BE2C (cell line): ENCODE data around the gene LSS.

Source experiments
- DNase-seq: peaks from one replicate; pipeline ENCODE4 v3.0.0-alpha.2; 2020
- H3K27me3 ChIP-seq: fragments of 250-450 bp; sonication (Bioruptor Pico); 2 replicates; pipeline ENCODE4 v1.5.1; 2020; ENCODE audit warnings: mild to moderate bottlenecking
- H3K36me3 ChIP-seq: fragments of 250-450 bp; sonication (Bioruptor Pico); 2 replicates; pipeline ENCODE4 v1.5.1; 2020; ENCODE audit warnings: mild to moderate bottlenecking
- H3K4me1 ChIP-seq: fragments of 250-450 bp; sonication (Bioruptor Pico); 2 replicates; pipeline ENCODE4 v1.5.1; 2020
- H3K4me3 ChIP-seq: 2 replicates; pipeline ENCODE4 v1.5.1; 2011; ENCODE audit warnings: low read depth, low read length
- H3K9me3 ChIP-seq: fragments of 250-450 bp; sonication (Bioruptor Pico); 2 replicates; pipeline ENCODE4 v1.5.1; 2020
- TF ChIP-seq, protein P1 (sequence below): IDR thresholded peaks from 2 replicates; pipeline ENCODE4 v1.5.1; 2012; ENCODE audit warnings: mild to moderate bottlenecking, low read depth, low read length

Gene LSS

DNA sequence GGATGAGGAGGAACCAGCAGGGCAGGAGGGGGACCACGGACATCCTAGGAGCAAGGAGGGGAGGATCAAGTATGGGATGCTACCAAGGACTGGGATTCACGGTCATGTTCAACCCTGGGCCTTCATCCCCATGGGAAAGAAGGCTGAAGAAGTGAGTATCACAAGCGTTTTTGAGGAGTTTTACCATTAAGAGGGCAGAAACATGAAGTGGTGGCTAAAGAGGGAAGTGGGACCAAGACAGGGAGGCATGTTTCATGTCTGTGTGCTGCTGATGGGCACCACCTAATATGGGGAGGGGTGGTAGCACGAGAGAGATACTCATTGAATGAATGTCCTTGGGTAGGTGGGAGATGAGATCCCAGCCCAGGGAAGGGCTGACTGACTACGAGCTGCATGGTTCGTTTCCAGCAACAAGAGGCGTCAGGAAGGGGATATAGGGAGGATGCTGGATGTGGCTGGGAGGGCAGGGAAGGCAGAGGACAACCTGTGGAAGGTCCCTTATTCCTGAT, 11.3 kb upstream of the LSS start:
- Histone ChIP-seq H3K4me3 (no peak overlapping the region), H3K9me3 (no peaks in the 10 kb centered on the region), H3K27me3 (no peaks in the 10 kb centered on the region), H3K4me1 (peaks cover 6% of the 10 kb centered on the region), H3K36me3 (peaks cover 81% of the 10 kb centered on the region)
- no peak for DNase-seq
- TF ChIP-seq, protein P1, sequence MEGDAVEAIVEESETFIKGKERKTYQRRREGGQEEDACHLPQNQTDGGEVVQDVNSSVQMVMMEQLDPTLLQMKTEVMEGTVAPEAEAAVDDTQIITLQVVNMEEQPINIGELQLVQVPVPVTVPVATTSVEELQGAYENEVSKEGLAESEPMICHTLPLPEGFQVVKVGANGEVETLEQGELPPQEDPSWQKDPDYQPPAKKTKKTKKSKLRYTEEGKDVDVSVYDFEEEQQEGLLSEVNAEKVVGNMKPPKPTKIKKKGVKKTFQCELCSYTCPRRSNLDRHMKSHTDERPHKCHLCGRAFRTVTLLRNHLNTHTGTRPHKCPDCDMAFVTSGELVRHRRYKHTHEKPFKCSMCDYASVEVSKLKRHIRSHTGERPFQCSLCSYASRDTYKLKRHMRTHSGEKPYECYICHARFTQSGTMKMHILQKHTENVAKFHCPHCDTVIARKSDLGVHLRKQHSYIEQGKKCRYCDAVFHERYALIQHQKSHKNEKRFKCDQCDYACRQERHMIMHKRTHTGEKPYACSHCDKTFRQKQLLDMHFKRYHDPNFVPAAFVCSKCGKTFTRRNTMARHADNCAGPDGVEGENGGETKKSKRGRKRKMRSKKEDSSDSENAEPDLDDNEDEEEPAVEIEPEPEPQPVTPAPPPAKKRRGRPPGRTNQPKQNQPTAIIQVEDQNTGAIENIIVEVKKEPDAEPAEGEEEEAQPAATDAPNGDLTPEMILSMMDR: no peak

DNA sequence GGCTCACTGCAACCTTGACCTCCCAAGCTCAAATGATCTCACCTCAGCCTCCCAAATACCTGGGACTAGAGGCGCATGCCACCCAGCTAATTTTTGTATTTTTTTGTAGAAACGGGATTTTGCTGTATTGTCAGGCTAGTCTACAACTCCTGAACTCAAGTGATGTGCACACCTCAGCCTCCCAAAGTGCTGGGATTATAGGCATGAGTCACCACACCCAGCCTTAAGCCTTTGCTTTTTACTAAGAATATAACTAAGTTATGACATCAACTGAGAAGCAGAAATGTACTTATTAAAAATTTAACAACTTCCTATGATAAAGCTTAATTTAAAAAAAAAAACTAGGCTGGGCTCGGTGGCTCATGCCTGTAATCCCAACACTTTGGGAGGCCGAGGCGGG, 8.9 kb upstream of the LSS start:
- Histone ChIP-seq H3K9me3 (no peaks in the 10 kb centered on the region), H3K36me3 (peaks cover 80% of the 10 kb centered on the region), H3K4me3 (no peak overlapping the region), H3K4me1 (no peaks in the 10 kb centered on the region), H3K27me3 (no peaks in the 10 kb centered on the region)
- DNase-seq: no peak
- TF ChIP-seq, protein P1: no peak

DNA sequence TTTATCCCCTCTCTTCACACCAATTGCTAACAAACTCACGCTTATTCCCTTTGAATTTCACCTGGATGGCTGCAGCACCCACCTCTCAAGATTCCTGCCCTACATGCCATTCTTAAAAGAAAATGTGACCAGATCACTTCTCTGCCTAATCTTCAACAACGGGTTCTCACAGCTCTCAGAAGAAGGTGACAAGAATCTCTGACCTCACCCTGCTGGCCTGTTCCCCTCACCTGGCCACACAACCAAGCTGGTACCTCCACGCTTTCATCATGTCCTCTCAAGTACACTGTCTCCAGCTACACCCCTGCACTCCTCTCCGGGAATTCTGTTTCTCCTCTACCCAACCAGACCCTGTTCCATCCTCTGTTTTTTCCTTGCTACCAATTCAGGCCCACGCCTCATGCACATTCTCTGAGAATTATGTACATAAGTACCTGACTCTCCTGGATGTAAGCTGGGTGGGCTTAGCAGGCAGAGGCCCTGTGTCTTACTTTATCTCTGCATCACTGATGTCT, 5.9 kb upstream of the LSS start:
- no peaks in the 10 kb centered on the region; the same call in 1 of the 2 replicates for H3K9me3 ChIP-seq
- TF ChIP-seq, protein P1: no peak
- H3K4me3 ChIP-seq: no peak overlapping the region
- no peak for DNase-seq
- H3K4me1 ChIP-seq: no peaks in the 10 kb centered on the region; the same call in 1 of the 2 replicates
- H3K27me3 ChIP-seq: no peaks in the 10 kb centered on the region
- peaks cover 73% of the 10 kb centered on the region for H3K36me3 ChIP-seq

DNA sequence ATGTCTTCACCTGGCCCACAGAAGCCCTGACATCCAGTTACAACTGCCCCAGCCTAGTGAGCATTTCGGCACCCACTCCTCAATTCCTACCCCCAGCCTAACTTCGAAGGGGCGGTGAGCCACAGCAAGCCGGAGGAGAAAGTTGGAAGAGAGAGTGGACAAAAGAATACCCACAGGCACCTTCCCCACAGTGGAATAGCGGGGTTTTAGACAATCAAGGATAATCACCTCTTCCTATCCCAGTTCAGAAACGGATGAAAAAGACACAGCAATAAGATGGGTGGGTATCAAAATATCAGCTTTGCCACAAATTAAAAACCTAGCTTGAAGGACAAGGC, 1.3 kb upstream of the LSS start:
- Histone ChIP-seq H3K36me3 (peaks cover 45% of the 10 kb centered on the region), H3K4me3 (peak overlapping the region; percentile 75), H3K27me3 (no peaks in the 10 kb centered on the region), H3K4me1 (no peaks in the 10 kb centered on the region; the same call in 1 of the 2 replicates), H3K9me3 (no peaks in the 10 kb centered on the region; the same call in 1 of the 2 replicates)
- TF ChIP-seq, protein P1: no peak
- DNase-seq: no peak

- peak; percentile 74 for DNase-seq
- H3K4me3 ChIP-seq: peak overlapping the region; percentile 75
- H3K4me1 ChIP-seq: no peaks in the 10 kb centered on the region; the same call in 1 of the 2 replicates
- H3K36me3 ChIP-seq: peaks cover 40% of the 10 kb centered on the region
- TF ChIP-seq, protein P1: peak; percentile 53
- H3K9me3 ChIP-seq: no peaks in the 10 kb centered on the region; the same call in 1 of the 2 replicates
- no peaks in the 10 kb centered on the region for H3K27me3 ChIP-seq
Measured at GRCh38 chr21:46229133-46229922, 754 bp upstream of the LSS start.
